GM21423 (cell line): ENCODE results near the gene GDE1.

Source experiments
- ATAC-seq: cut with Tn5 transposase; IDR thresholded peaks from one replicate; pipeline ENCODE4 v1.9.1; 2021; ENCODE audit warnings: mild to moderate bottlenecking, moderate library complexity; ENCODE audit not compliant: unreplicated experiment

GDE1 gene

GRCh38 chr16:19490619-19491018 is 31.3 kb downstream of the GDE1 start:
- ATAC-seq: no peak

GRCh38 chr16:19488213-19488640 is 33.7 kb downstream of the GDE1 start:
- ATAC-seq: no peak

- ATAC-seq: no peak
Measured at GRCh38 chr16:19486750-19487325, 35.1 kb downstream of the GDE1 start.

- no peak for ATAC-seq
Measured at GRCh38 chr16:19486051-19486450, 35.8 kb downstream of the GDE1 start.

GRCh38 chr16:19485611-19486010 is 36.3 kb downstream of the GDE1 start:
- ATAC-seq: no peak

- no peak for ATAC-seq
Measured at GRCh38 chr16:19484096-19484495, 37.8 kb downstream of the GDE1 start.

GRCh38 chr16:19482291-19482690 is 39.6 kb downstream of the GDE1 start:
- ATAC-seq: no peak

- no peak for ATAC-seq
Measured at GRCh38 chr16:19481769-19482168, 40.1 kb downstream of the GDE1 start.

GRCh38 chr16:19481296-19481695 is 40.6 kb downstream of the GDE1 start:
- ATAC-seq: no peak

GRCh38 chr16:19479302-19479721 is 42.6 kb downstream of the GDE1 start:
- ATAC-seq: no peak

- no peak for ATAC-seq
Measured at GRCh38 chr16:19478505-19478904, 43.4 kb downstream of the GDE1 start.

GRCh38 chr16:19474617-19475016 is 47.3 kb downstream of the GDE1 start:
- ATAC-seq: no peak

GRCh38 chr16:19472482-19472881 is 49.4 kb downstream of the GDE1 start:
- no peak for ATAC-seq

- no peak for ATAC-seq
Measured at GRCh38 chr16:19468300-19468699, 53.6 kb downstream of the GDE1 start.

GRCh38 chr16:19463468-19464315 is 58.2 kb downstream of the GDE1 start:
- ATAC-seq: no peak

GRCh38 chr16:19460397-19460796 is 61.5 kb downstream of the GDE1 start:
- ATAC-seq: no peak

GRCh38 chr16:19458722-19459379 is 63.0 kb downstream of the GDE1 start:
- no peak for ATAC-seq
